COLO829 (cell line): ENCODE results near the gene C12orf56.
"Not testable (repeated sequence)": the region's sequence is repeated elsewhere in the genome, so short reads cannot be mapped to it uniquely, and the experiment has no call there.

Experiments
- DNase-seq: peaks from one replicate; pipeline ENCODE4 v3.0.0; 2012; ENCODE audit warnings: low spot score

Gene C12orf56

DNA sequence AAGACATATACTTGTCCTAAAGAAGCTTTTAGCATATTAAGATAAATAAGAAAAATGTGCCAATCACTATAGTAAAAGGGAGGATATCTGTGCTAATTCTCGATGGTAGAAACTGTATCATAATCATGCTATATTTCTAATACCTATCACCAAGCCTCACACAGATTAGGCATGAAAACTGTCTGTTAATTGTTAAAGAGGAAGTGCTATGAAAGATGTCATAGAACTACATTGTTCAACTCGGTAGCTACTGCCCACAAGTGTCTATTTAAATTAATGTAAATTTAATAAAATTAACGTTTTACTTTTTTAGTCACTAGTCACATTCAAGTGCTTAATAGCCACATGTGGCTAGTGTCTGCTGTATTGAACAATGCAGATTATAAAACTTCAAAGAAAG, 90.9 kb downstream of the C12orf56 start:
- no peak for DNase-seq

DNA sequence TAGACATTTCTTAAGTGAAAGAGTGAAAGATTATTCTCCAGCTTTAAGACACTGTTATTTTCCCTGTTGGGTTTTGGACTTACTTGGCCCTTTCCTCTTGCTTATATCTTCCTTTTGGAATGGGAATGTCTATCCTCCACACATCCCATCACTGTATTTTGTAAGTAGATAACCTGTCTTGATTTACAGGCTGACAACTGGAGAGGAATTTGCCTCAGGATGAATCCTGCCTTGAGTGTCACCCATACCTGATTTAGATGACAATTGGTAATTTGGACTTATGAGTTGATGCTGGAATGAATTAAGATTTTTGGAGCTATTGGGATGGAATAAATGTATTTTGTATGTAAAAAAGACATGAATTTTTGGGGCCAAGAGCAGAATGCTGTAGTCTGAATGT, 94.3 kb downstream of the C12orf56 start:
- DNase-seq: no peak

DNA sequence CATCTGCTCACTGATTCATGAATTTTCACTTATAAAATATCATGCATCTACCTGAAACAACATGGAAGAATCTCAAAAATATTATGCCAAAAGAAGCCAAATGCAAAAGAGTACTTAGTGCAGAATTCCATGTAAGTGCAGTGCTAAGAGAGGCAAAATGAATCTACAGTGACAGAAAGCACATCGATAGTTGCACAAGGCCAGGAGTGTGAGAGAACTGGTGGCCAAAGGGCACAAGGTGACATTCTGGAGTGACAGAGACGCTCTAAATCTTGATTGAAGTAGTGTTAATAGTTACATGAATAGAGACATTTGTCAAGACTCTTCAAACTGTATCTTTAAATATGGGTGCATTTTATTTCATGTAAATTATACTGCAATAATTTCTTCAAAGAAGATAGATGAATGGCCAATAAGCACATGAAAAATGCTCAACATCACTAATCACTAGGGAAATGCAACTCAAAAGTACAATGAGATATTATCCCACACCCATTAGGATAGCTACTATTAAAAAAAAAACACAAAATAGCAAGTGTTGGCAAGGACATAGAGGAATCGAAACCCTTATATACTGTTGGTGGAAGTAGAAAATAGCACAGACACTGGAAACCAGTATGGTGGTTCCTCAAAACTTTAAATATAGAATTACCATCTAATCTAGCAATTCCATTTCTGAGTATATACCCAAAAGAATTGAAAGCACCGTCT, 96.7 kb downstream of the C12orf56 start:
- DNase-seq: no peak

DNA sequence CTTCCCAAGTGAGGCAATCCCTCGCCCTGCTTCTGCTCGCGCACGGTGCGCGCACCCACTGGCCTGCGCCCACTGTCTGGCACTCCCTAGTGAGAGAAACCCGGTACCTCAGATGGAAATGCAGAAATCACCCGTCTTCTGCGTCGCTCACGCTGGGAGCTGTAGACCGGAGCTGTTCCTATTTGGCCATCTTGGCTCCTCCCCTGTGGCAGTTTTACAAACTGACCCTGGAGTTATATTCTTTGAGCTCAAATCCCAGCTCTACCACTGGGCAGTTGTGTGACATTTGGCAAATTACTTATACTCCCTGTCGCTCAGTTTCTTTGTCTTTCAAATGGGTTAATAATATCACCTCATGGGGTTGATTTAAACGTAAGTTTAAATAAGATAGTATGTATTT, 97.4 kb downstream of the C12orf56 start:
- not testable (repeated sequence) for DNase-seq

DNA sequence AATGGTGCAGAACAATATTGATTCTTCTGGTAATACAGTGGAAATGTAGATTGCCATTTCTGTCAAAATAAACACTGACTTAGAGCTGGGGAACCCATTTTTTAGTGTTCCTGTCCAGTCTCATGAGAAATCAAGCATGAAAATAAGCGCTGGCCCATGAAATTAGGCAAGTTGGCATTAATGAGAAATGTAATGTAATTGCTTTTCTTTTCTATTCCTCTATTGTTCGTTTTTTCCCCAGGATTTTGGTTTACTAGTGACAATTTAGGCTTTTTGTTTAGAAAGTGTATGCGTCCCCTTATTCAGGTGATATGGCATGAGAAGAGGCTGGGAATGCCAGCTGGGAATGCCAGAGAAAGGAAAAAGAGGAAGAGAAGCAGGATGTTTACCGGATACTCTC, 104.0 kb downstream of the C12orf56 start:
- no peak for DNase-seq

DNA sequence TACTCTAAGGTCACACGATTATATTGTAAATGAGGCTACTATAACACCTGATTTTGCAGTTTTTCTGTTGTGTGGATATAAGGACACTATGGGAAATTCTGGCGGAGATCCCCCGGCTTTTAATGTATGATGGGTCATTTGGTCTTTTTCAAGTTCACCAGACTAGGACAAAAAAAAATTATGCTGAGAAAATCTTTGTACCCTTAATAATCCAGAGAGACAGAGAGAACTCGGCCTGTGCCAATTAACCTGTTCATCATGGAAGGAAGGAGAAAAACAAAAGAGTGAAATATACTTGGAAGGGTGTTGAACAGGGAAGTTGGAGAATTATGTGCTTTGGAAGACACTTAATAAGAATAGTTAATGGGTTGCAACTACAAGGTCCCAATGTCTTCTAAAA, 106.3 kb downstream of the C12orf56 start:
- DNase-seq: no peak

DNA sequence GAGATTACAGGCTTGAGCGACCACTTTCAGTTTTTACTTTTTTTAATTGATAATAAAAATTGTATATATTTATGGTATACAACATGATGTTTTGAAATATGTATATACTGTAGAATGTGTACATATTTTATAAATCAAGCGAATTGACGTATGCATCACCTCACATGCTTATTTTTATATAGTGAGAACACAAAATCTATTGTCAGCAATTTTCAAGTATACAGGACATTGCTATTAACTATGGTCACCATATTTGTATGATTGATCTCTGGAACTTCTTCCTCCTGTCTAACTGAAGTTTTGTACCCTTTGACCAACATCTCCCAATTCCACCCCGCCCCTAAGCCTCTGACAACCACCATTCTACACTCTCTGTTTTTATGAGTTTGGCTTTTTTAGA, 112.1 kb downstream of the C12orf56 start:
- DNase-seq: no peak

DNA sequence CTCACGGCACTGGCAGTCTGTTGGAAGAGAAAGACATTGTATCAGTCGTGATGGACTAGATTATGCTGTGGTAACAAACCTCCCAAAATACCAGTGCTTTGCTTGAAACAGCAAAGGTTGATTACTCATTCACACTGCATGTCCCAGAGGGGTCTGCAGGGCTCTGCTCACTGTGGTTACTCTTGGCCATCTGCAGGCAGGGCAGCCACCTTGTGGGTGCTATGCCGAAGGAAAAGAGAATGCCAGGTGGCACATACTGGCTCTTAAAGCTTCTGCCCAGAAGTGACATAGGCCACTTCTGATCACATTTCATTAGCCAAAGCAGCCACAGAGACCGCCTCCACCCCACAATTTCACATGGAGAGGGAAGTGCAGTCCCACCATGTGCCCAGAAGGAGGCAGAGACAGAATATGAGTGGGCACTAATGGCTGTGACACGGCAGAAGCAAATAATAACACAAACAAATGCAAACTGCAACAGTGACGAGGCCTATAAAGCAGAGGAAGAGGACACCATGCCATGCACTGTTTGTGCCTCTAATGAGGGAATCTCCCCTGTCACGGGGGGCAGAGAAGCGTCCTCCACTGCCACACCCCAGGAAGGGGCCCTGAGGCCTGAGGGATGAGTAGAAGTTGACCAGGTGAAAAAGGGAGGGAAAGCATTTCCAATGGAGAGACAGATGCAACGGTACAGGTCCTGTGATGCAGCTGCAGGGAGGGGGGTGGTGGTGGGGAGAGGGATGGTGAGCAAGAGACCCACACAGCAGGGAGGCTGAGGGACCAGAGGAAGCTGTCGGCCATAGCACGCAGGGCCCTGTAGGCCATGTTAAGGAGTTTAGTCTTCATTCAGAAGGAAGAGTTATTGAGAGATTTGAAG, 116.8 kb downstream of the C12orf56 start:
- DNase-seq: peak; percentile 12

DNA sequence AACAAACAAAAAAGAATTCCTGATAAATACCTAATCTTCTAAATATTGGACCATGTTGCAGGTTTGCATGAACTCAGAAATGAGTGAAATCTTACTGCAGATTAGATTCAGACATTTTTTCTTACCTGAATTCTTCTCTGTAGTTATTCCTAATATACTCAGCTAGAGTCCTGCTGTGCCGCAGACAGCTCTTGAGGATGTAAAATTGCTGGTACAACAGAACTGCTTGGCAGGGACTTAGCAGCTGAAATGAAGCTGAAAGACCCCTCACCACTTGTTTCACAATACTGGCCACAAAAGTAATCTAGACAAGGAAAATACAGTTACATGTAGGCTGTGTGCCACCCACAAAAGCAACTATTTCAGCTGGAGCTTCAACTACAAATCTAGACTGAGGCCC, 120.1 kb downstream of the C12orf56 start:
- DNase-seq: no peak

DNA sequence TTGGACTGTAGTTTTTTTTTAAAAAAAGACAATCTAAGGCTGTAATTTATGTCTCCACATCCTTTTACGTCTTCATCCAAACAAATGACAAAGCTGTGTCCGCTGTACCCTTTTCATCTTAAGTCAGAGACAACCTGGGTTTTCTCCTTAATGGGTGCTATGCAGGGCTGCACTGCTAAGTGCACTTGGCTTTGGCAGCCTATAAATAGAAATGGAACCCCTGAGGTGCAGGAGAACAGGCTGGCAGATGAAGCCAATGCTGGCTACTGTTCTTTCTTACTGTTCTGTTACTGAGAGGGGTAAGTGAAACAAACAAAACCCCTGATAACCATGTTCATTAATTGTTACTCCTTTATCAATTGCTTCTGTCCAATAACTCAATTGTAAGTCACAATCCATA, 121.4 kb downstream of the C12orf56 start:
- no peak for DNase-seq

DNA sequence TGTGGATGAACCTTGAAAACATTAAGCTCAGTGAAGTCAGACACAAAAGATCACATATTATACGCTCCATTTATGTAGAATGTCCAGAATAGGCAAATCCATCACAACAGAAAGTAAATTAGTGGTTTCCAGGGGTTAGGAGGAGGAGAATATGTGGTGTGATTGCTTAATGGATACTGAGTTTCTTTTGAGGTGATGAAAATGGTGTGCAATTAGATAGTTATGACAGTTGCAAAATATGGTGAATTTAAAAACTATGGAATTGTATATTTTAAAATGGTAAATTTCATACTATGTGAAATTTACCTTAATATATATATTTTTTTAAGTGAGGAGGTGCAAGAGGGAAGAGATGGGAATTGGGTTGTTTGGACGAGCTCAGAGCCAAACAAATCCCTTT, 122.1 kb downstream of the C12orf56 start:
- no peak for DNase-seq

DNA sequence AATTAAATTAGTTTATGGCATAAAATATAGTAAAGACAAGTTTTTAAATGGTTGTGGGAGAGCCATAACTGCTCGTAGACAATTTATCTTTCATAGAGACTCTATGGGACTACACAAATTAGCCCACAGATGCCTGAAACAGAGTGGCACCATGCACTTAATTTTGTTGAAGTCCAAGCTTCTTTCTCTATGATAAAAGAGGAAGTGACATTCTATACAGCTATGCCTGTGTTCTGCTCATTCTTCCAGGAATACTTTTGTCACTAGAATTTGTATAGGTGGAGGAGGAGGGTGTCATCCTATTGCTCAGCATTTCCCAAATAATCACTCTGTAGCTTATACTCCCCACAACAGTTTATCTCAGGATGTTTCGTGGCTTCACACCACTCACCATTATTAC, 124.7 kb downstream of the C12orf56 start:
- no peak for DNase-seq

DNA sequence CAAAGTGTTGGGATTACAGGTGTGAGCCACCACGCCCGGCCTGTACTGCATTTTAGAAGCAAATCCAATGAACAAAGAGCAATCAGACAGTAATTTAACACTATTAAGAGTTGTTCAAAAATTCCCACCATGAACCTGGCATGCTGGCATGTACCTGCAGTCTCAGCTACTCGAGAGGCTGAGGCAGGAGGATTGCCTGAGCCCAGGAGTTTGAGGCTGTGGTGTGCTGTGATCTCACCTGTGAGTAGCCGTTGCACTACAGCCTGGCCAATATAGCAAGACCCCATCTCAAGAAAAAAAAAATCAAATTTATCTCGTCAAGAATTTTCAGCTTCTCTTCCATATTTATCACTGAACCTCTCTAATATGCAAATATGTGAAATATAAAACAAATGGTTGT, 128.7 kb downstream of the C12orf56 start:
- DNase-seq: no peak

DNA sequence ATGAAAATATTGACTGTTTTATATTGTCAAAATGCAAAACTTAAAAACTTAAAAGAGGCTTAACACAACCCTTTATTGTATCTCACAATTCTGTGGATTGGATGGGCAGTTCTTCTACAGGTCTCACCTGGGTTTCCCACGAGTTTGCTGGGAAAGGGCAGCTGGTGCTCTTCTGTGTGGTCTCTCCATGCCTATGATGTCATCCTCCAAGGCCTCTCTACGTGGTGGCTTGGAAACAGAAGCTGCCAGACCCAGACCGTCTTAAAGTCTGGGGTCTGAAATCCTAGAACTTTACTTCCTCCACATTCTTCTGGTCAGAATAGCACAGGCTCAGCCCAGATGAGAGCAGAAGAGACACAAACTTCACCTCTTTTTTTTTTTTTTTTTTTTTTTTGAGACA, 132.0 kb downstream of the C12orf56 start:
- DNase-seq: no peak

DNA sequence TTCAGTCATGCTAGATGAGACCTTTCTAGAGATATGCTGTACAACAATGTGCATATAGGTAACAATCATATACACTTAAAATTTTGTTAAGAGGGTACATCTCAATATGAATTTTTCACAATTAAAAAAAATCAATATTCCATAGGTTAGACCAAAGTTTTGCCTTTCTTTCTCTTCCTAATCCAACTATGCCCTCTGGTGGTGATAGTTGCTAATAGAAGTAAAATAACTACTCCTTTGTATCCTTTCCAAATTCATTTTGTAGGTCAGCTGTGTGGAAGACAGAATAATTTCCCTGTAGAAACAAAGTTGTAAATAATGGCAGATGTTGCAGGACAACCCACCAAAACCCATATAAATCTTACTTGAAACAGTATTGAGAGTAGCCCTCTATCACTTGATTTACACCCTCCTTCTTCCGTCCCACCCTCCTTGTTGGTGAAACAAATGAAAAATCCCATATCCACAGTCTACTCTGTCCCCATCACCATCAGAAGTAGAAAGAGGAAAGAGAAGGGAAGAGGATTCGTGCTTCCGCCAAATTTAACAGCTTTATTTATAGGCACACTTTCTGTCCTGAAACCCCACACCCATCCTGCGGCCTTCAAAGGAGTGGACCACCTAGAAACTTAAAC, 134.3 kb downstream of the C12orf56 start:
- peak; percentile 62 for DNase-seq

DNA sequence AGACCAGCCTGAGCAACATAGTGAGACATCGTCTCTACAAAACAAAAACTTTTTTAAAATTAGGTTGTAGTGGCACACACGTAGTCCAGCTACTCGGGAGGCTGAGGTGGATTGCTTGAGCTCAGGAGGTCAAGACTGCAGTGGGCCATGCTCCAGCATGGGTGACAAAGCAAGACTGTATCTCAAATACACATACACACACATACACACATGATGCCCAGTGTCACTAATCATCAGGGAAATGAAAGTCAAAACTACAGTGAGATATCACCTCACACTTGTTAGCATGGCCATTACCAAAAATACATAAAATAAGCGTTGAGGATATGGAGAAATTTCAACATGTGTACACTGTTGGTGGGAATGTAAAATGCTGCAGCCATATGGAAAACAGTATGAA, 135.3 kb downstream of the C12orf56 start:
- no peak for DNase-seq

DNA sequence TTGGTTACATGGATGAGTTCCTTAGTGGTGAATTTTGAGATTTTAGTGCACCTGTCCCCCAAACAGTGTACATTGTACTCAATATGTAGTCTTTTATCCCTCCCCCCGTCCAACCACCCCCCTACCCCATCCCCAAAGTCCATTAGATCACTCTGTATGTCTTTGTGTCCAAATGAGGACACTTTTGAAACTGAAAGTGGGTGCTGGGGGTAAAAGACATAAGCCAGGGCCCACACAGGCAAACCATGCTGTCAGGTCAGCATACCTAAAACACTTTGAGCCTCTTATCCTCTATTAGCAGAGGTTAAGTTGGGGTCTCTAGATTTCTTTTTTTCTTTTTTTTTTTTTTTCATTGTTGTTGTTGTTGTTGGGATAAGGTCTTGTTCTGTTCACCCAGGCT, 137.2 kb downstream of the C12orf56 start:
- no peak for DNase-seq

DNA sequence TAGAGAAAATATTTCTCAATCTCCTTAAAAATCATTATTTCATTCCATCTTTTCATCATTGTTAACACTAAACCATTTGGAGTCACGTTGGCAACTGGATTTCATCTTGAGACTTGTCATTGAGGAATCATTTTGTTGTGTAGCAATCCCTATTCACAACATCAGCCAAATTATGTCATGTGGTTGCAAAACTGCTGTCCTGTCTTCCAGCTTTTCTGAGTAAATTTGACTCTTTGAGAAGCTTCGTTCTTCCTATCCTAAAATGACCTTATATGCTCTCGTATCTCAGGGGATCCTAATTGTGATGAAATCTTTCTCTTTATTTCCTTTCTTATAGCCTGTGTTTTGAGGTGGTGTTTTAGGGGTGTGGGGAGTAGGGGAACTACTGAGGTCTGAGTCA, 137.9 kb downstream of the C12orf56 start:
- no peak for DNase-seq

DNA sequence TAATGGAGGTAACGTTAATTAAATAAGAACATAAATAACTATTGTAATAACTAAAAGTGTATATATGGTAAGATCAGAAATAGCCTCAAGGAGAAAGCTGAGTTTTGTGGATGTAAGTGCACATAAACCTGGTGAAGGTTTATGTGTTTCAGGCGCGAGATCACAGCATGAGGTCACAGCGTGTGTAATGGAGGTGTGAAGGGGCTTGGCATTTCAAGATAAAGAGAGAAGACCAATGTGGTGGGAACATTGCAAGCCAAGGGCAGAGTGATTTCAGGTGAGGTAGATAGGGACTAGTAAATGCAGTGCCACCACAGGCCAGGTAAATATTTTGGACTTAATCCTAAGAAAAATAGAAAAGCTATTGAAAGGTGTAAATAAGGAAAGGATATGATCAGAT, 146.7 kb downstream of the C12orf56 start:
- DNase-seq: no peak

DNA sequence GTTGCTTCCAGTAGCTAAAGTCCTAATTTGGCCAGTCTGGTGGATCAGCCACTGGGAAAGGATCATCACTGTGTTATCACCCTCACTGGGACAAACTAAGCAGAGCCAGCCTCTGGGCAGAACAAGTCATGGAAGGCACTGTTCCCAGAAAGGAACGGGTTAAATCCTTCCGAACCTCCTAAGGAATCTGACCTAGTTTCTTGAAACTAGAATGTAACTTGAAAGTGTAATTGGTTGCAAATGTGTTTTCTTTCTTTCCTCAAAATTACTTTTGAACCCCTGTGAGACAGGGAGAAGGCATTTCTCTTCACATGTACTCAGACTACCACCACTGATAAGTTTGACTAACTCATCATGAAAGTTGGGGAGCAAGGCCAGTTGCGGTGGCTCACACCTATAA, 149.8 kb downstream of the C12orf56 start:
- no peak for DNase-seq

DNA sequence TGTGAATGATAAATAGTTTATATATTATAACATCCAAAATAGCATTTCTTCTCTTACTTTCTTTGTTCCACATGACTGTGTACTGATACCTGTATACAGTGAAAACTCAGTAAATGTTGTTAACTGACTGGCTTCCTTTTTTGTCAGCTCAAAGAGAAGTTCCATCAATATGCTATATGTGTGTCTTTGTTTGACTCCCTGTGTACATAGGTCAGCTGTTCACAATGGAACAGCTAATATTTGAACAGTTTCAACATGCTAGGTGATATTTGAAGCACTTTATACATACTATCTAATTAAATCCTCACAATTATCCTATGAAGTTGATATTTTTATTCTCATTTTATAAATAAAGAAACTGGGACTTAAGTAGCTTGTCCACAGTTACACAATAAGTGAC, 153.2 kb downstream of the C12orf56 start:
- DNase-seq: no peak

DNA sequence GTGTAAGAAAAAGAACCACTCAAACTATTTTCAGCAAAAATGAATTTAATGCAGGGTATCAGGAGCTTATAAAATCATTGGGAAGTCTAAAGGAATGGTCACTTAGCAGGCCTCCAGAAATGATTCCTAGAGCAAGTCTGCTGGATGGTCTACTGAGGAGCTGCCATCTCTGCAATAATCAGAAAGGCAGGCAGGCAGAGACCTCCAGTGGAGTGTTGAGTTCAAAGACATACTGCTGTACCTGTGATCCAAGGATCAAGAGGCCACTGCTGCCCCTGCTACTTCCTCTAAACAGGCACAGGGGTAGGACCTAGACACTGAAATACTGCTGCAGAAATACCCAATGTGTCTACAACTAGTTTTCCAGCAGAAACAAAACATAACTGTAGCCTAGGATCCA, 154.0 kb downstream of the C12orf56 start:
- DNase-seq: no peak

DNA sequence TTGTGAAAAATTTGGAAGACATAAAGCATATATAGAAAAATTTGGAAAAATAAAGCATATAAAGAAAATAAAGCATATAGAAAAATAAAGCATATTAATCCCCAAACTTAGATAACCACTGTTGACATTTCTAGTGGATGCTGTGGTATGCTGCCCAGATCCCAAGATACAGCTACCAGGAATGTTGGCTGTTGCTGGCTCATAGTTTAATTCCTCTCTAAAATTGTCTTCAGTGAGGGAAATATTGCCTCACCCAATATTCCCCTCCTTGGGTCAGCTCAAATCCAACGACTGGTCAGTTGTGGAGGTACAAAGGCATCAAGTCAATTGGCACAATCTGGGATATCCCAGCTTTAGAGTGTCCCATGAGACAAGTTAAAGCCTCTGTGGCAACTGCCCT, 158.4 kb downstream of the C12orf56 start:
- no peak for DNase-seq
